LNCaP clone FGC (cell line): Measurements from ENCODE around the gene MYRF.

Experiments used
- DNase-seq: peaks from one replicate; pipeline ENCODE4 v3.0.0-alpha.2; 2011; ENCODE audit warnings: low read depth
- H3K4me3 ChIP-seq: 2 replicates; pipeline ENCODE4 v1.5.1; 2011; ENCODE audit warnings: mild to moderate bottlenecking, low read depth, low read length, control low read depth
- CTCF ChIP-seq: IDR thresholded peaks from 2 replicates; pipeline ENCODE4 v1.5.1; 2012; ENCODE audit warnings: mild to moderate bottlenecking; ENCODE audit not compliant: control insufficient read depth, insufficient read depth; ENCODE audit errors: extremely low read depth

Gene MYRF

GRCh38 chr11:61738776-61739175 is 13.7 kb upstream of the MYRF start:
- DNase-seq, result no peak
- TF ChIP-seq CTCF, result no peak
- no peak overlapping the region for H3K4me3 ChIP-seq

GRCh38 chr11:61739413-61739812 is 13.0 kb upstream of the MYRF start:
- H3K4me3 ChIP-seq, result no peak overlapping the region
- TF ChIP-seq CTCF, result no peak

GRCh38 chr11:61739966-61740365 is 12.5 kb upstream of the MYRF start:
- TF ChIP-seq CTCF, result no peak
- no peak overlapping the region for H3K4me3 ChIP-seq
- no peak for DNase-seq

More at GRCh38 chr11:61739413-61739812, 13.0 kb upstream of the MYRF start:
- no peak for DNase-seq

GRCh38 chr11:61742391-61742790 is 10.0 kb upstream of the MYRF start:
- no peak for TF ChIP-seq CTCF
- no peak overlapping the region for H3K4me3 ChIP-seq
- DNase-seq, result no peak

- DNase-seq, result no peak
- H3K4me3 ChIP-seq, result no peak overlapping the region
- no peak for TF ChIP-seq CTCF
These were observed 8.8 kb upstream of the MYRF start for GRCh38 chr11:61743486-61744095.

- TF ChIP-seq CTCF, result no peak
- no peak for DNase-seq
- no peak overlapping the region for H3K4me3 ChIP-seq
These were observed 8.3 kb upstream of the MYRF start for GRCh38 chr11:61744181-61744580.

- no peak for TF ChIP-seq CTCF
- H3K4me3 ChIP-seq, result no peak overlapping the region
- no peak for DNase-seq
These were observed 7.8 kb upstream of the MYRF start for GRCh38 chr11:61744609-61745156.
